ENCODE measurements around the gene GDF7.

Gene GDF7

GRCh38 chr2:20666304-20667150 lies at the start of gene GDF7:
Gene GDF7 (plus strand): TSS chr2:20667144. CDS start chr2:20667240, 96 bp downstream.
- no peak within 1 kb of the TSS for H3K4me3 ChIP-seq (ENCODE audit: low read depth, low read length)
- TF ChIP-seq, protein P1, sequence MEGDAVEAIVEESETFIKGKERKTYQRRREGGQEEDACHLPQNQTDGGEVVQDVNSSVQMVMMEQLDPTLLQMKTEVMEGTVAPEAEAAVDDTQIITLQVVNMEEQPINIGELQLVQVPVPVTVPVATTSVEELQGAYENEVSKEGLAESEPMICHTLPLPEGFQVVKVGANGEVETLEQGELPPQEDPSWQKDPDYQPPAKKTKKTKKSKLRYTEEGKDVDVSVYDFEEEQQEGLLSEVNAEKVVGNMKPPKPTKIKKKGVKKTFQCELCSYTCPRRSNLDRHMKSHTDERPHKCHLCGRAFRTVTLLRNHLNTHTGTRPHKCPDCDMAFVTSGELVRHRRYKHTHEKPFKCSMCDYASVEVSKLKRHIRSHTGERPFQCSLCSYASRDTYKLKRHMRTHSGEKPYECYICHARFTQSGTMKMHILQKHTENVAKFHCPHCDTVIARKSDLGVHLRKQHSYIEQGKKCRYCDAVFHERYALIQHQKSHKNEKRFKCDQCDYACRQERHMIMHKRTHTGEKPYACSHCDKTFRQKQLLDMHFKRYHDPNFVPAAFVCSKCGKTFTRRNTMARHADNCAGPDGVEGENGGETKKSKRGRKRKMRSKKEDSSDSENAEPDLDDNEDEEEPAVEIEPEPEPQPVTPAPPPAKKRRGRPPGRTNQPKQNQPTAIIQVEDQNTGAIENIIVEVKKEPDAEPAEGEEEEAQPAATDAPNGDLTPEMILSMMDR (IDR thresholded peaks at IDR 0.05; ENCODE audit: control insufficient read depth, extremely low read depth, insufficient read depth): no peak; the same call in 1 of the 2 replicates
- DNase-seq (ENCODE audit: low read depth): no peak

GRCh38 chr2:20617892-20618467 lies 49.0 kb upstream of the GDF7 start:
- H3K4me3 ChIP-seq (ENCODE audit: low read depth, low read length): no peak overlapping the region
- TF ChIP-seq, protein P1 (IDR thresholded peaks at IDR 0.05; ENCODE audit: control insufficient read depth, extremely low read depth, insufficient read depth): no peak
- DNase-seq (ENCODE audit: low read depth): peak; percentile 91

- TF ChIP-seq, protein P1 (IDR thresholded peaks at IDR 0.05; ENCODE audit: control insufficient read depth, extremely low read depth, insufficient read depth): no peak
- no peak for DNase-seq (ENCODE audit: low read depth)
- H3K4me3 ChIP-seq (ENCODE audit: low read depth, low read length): no peak overlapping the region
Observed at GRCh38 chr2:20618468-20618885, 48.5 kb upstream of the GDF7 start.

DNA sequence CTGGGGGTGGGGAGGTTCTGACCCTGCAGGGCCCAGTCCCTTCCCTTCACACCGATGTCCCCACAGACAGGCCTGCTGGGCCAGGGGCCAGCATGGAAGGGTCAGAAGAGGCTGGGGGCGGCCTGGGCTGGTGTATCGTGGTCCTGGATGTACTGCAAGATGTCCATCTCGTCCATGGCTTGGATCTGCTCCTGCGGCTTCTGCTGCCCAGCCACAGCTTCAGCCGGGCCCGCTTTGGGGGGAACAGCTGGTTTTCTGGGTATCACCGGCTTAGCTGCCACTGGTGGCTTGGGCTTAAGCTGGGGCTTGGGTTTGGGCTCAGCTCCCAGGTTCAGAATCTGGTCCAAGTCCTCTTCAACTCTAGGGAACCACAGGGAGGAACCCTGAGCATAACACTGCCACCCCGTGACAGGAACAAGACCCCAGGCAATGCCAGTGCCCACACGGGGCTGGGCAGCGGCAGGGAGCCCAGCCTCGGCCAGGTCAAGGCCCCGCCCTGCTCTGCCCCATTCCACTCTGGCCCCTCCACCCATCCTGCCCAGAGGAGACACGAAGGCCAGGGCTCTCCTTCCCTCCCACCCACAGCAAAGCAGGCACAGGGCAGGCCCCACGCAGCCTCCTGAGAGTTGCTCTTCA lies 47.9 kb upstream of the GDF7 start:
- TF ChIP-seq, protein P1 (IDR thresholded peaks at IDR 0.05; ENCODE audit: control insufficient read depth, extremely low read depth, insufficient read depth): no peak
- DNase-seq (ENCODE audit: low read depth): no peak
- no peak overlapping the region for H3K4me3 ChIP-seq (ENCODE audit: low read depth, low read length)

GRCh38 chr2:20619624-20620024 lies 47.3 kb upstream of the GDF7 start:
- DNase-seq (ENCODE audit: low read depth): no peak
- TF ChIP-seq, protein P1 (IDR thresholded peaks at IDR 0.05; ENCODE audit: control insufficient read depth, extremely low read depth, insufficient read depth): no peak
- no peak overlapping the region for H3K4me3 ChIP-seq (ENCODE audit: low read depth, low read length)

DNA sequence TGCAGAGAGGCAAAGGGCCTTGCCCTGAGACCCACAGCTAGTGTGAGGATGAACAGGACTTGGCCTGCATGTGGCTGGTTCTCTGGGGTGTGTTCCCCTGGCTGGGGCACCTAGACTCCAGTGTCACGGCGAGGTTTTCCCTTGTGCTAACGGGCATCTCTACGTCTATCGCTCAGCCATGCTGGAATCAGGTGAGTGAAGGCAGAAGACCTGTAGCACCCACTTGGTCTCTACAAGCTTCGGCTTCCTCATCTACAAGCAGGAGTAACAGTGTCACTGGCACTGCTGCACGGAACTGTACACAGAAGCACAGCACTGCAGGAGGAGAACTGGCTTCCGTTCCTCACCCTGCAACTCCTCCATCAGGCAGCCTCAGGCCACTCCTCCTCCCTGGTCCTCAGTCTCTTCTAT lies 46.7 kb upstream of the GDF7 start:
- no peak for DNase-seq (ENCODE audit: low read depth)
- TF ChIP-seq, protein P1 (IDR thresholded peaks at IDR 0.05; ENCODE audit: control insufficient read depth, extremely low read depth, insufficient read depth): no peak
- H3K4me3 ChIP-seq (ENCODE audit: low read depth, low read length): no peak overlapping the region
